ENCODE results near the gene CFAP54. TPM values are rescaled to one million over a fixed set of nuclear protein-coding genes. Genes with fewer than 3 reads are reported as not detected.
"Not testable (repeated sequence)": the region's sequence is repeated elsewhere in the genome, so short reads cannot be mapped to it uniquely, and the experiment has no call there.

CFAP54 gene
- total RNA-seq, 1 donor from 2014 or later, result 2.1 TPM

DNA sequence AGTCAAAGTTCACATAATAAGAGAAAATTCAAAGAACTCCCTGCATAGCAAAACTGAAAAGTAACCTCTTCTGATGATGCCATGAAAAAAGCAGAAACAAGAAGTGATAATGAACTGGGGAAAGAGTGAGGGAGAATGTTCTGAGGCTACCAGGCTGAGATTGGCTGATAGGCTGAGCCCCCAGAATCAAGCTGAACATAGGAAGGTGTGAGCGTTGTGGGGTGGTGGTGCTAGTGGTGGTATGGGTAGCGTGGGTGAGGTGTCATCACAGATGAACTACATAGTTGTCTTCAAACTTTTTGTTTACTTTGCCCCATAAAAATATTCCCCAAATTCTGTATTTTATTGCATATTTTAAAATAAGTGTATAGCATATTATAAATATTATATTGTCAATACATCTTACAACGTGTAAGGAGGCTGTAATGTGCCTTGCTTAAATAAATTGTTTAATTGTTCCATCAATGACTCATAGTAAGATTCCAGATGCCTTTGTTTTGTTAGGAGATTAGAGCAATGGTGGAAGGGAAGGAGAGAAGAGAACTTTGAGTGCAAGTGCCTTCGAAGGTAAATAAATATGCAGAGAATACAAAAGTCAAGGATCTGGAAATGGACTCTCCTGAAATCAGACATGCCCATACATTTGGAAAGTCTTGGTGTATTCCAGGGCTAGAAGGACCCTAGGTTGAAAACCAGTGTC is 15.8 kb upstream of the CFAP54 start:
- no peaks in the 10 kb centered on the region for H3K9me3 ChIP-seq (ENCODE audit: control insufficient read depth in 3 of 3, low read length in 3 of 3)
- H3K27me3 ChIP-seq (ENCODE audit: control insufficient read depth in 3 of 3, insufficient read depth in 3 of 3, low read length in 3 of 3), result no peaks in the 10 kb centered on the region
- H3K9ac ChIP-seq (ENCODE audit: low read depth in 1 of 3, low read length in 3 of 3), result no peak overlapping the region
- H3K4me3 ChIP-seq (ENCODE audit: low read length in 3 of 3), result no peak overlapping the region
- H3K27ac ChIP-seq (ENCODE audit: low read depth, low read length), result no peak overlapping the region
- no peaks in the 10 kb centered on the region for H3K4me1 ChIP-seq (ENCODE audit: control insufficient read depth in 3 of 3, insufficient read depth in 3 of 3, low read length in 3 of 3)
- no peaks in the 10 kb centered on the region for H3K36me3 ChIP-seq (ENCODE audit: control insufficient read depth in 3 of 3, insufficient read depth in 3 of 3, low read length in 3 of 3)

DNA sequence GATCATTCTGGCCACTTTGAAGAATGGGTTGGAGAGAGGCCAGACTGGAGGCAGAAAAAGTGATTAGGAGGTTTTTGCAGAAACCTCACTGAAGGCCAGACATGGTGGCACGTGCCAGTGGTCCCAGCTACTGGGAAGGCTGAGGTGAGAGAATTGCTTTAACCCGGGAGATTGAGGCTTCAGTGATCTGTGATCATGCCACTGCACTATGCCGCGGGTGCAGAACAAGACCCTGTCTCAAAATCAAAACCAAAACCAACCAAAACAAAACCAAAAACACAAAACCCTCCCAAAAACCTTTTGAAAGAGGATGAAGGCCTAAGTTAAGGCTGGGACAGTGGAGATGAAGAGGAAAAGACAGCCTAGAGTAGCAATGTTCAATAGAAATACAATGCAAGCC is 15.2 kb upstream of the CFAP54 start:
- no peak overlapping the region for H3K9ac ChIP-seq (ENCODE audit: low read depth in 1 of 3, low read length in 3 of 3)
- no peaks in the 10 kb centered on the region for H3K9me3 ChIP-seq (ENCODE audit: control insufficient read depth in 3 of 3, low read length in 3 of 3)
- no peak overlapping the region for H3K27ac ChIP-seq (ENCODE audit: low read depth, low read length)
- H3K4me1 ChIP-seq (ENCODE audit: control insufficient read depth in 3 of 3, insufficient read depth in 3 of 3, low read length in 3 of 3), result no peaks in the 10 kb centered on the region
- H3K4me3 ChIP-seq (ENCODE audit: low read length in 3 of 3), result no peak overlapping the region
- no peaks in the 10 kb centered on the region for H3K36me3 ChIP-seq (ENCODE audit: control insufficient read depth in 3 of 3, insufficient read depth in 3 of 3, low read length in 3 of 3)
- H3K27me3 ChIP-seq (ENCODE audit: control insufficient read depth in 3 of 3, insufficient read depth in 3 of 3, low read length in 3 of 3), result no peaks in the 10 kb centered on the region

DNA sequence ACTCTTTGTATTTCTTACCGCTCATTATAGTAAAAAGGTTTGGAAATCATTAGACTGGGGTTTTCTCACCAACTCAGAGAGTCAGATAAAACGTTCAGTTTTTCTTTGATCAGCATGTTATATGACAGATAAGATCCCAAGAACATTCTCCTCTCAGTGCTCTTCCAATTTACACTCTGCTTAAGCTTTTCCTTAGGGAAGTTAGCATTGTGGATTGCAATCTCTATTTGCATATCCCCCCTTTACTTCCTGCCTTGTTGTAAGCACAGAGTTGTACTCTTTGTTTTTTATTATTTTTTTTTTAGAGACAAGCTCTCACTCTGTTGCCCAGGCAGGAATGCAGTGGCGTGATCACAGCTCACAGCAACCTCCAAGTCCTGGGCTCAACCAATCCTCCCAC is 11.4 kb upstream of the CFAP54 start:
- Histone ChIP-seq H3K4me3 (ENCODE audit: low read length in 3 of 3) (no peak overlapping the region), H3K9me3 (ENCODE audit: control insufficient read depth in 3 of 3, low read length in 3 of 3) (no peaks in the 10 kb centered on the region), H3K9ac (ENCODE audit: low read depth in 1 of 3, low read length in 3 of 3) (no peak overlapping the region), H3K36me3 (ENCODE audit: control insufficient read depth in 3 of 3, insufficient read depth in 3 of 3, low read length in 3 of 3) (no peaks in the 10 kb centered on the region), H3K27ac (ENCODE audit: low read depth, low read length) (no peak overlapping the region), H3K4me1 (ENCODE audit: control insufficient read depth in 3 of 3, insufficient read depth in 3 of 3, low read length in 3 of 3) (no peaks in the 10 kb centered on the region), H3K27me3 (ENCODE audit: control insufficient read depth in 3 of 3, insufficient read depth in 3 of 3, low read length in 3 of 3) (no peaks in the 10 kb centered on the region)

GRCh38 chr12:96482086-96482485 is 7.3 kb upstream of the CFAP54 start:
- H3K27ac ChIP-seq (ENCODE audit: low read depth, low read length), result no peak overlapping the region
- no peak overlapping the region for H3K9ac ChIP-seq (ENCODE audit: low read depth in 1 of 3, low read length in 3 of 3)
- no peaks in the 10 kb centered on the region for H3K9me3 ChIP-seq (ENCODE audit: control insufficient read depth in 3 of 3, low read length in 3 of 3)

GRCh38 chr12:96483116-96483515 is 6.3 kb upstream of the CFAP54 start:
- Histone ChIP-seq H3K4me1 (ENCODE audit: control insufficient read depth in 3 of 3, insufficient read depth in 3 of 3, low read length in 3 of 3) (no peaks in the 10 kb centered on the region), H3K4me3 (ENCODE audit: low read length in 3 of 3) (no peak overlapping the region), H3K27ac (ENCODE audit: low read depth, low read length) (no peak overlapping the region), H3K9me3 (ENCODE audit: control insufficient read depth in 3 of 3, low read length in 3 of 3) (no peaks in the 10 kb centered on the region), H3K27me3 (ENCODE audit: control insufficient read depth in 3 of 3, insufficient read depth in 3 of 3, low read length in 3 of 3) (no peaks in the 10 kb centered on the region), H3K9ac (ENCODE audit: low read depth in 1 of 3, low read length in 3 of 3) (no peak overlapping the region), H3K36me3 (ENCODE audit: control insufficient read depth in 3 of 3, insufficient read depth in 3 of 3, low read length in 3 of 3) (no peaks in the 10 kb centered on the region)

More at GRCh38 chr12:96482086-96482485, 7.3 kb upstream of the CFAP54 start:
- H3K4me1 ChIP-seq (ENCODE audit: control insufficient read depth in 3 of 3, insufficient read depth in 3 of 3, low read length in 3 of 3), result no peaks in the 10 kb centered on the region
- H3K36me3 ChIP-seq (ENCODE audit: control insufficient read depth in 3 of 3, insufficient read depth in 3 of 3, low read length in 3 of 3), result no peaks in the 10 kb centered on the region
- H3K4me3 ChIP-seq (ENCODE audit: low read length in 3 of 3), result no peak overlapping the region
- H3K27me3 ChIP-seq (ENCODE audit: control insufficient read depth in 3 of 3, insufficient read depth in 3 of 3, low read length in 3 of 3), result no peaks in the 10 kb centered on the region

DNA sequence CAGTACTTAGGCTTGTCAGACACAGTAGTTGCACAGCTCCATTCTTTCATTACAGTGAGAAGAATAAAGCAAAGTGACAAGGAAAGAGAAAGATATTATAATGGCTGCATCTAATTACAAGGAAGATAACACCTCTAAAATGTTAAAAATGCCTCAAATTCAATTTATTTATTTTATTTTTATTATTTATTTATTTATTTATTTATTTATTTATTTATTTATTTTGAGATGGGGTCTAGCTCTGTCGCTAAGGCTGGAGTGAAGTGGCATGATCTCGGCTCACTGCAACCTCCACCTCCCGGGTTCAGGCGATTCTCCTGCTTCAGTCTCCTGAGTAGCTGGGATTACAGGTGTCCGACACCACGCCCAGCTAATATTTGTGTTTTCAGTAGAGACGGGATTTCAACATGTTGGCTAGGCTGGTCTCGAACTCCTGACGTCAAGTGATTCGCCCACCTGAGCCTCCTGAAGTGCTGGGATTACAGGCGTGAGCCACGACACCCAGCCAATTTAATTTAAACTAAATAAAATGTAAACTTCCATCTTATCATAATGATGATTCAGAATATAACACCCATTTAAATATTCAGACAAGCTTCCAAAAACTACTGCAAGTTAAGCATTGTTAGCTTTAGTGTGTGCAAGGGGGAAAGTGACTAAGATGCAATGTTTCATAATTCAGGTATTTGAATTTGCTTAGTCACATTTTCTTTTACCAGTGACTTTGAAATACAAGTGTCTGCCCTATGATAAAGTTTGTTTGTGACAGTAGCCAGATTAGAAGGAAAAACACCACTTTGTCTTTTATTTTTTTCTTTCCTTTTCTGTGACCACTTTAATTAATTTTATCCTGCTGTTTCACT is 2.4 kb upstream of the CFAP54 start:
- no peak overlapping the region for H3K9ac ChIP-seq (ENCODE audit: low read depth in 1 of 3, low read length in 3 of 3)
- H3K4me1 ChIP-seq (ENCODE audit: control insufficient read depth in 3 of 3, insufficient read depth in 3 of 3, low read length in 3 of 3), result peaks cover 0 to 3% (median 2%) of the 10 kb centered on the region in 3 donors
- H3K27ac ChIP-seq (ENCODE audit: low read depth, low read length), result no peak overlapping the region
- H3K9me3 ChIP-seq (ENCODE audit: control insufficient read depth in 3 of 3, low read length in 3 of 3), result no peaks in the 10 kb centered on the region
- H3K36me3 ChIP-seq (ENCODE audit: control insufficient read depth in 3 of 3, insufficient read depth in 3 of 3, low read length in 3 of 3), result no peaks in the 10 kb centered on the region
- peaks cover 0 to 4% (median 0%) of the 10 kb centered on the region in 3 donors for H3K27me3 ChIP-seq (ENCODE audit: control insufficient read depth in 3 of 3, insufficient read depth in 3 of 3, low read length in 3 of 3)
- H3K4me3 ChIP-seq (ENCODE audit: low read length in 3 of 3), result no peak overlapping the region

DNA sequence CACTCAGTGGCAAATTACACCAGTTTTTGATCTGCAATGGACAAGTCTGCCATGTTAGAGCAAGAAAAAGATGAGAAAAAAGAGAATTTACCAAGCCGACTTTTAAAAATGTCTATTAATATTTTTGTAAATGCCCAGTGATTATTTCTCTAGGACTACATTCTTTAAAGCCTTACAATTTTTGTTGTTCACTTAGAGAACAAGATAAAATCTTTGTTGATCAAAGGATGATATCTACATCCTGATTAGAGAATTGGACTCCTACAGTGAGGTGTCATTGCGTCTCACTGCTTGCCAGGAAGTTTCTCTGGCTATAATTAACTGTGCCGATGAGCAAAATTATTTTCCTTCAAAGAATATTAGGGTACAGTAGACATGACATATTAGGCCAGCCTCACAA is 1.7 kb upstream of the CFAP54 start:
- no peak overlapping the region for H3K27ac ChIP-seq (ENCODE audit: low read depth, low read length)
- H3K4me1 ChIP-seq (ENCODE audit: control insufficient read depth in 3 of 3, insufficient read depth in 3 of 3, low read length in 3 of 3), result peaks cover 0 to 3% (median 2%) of the 10 kb centered on the region in 3 donors
- H3K36me3 ChIP-seq (ENCODE audit: control insufficient read depth in 3 of 3, insufficient read depth in 3 of 3, low read length in 3 of 3), result no peaks in the 10 kb centered on the region
- H3K27me3 ChIP-seq (ENCODE audit: control insufficient read depth in 3 of 3, insufficient read depth in 3 of 3, low read length in 3 of 3), result peaks cover 0 to 4% (median 0%) of the 10 kb centered on the region in 3 donors
- no peaks in the 10 kb centered on the region for H3K9me3 ChIP-seq (ENCODE audit: control insufficient read depth in 3 of 3, low read length in 3 of 3)
- no peak overlapping the region for H3K4me3 ChIP-seq (ENCODE audit: low read length in 3 of 3)
- H3K9ac ChIP-seq (ENCODE audit: low read depth in 1 of 3, low read length in 3 of 3), result no peak overlapping the region

GRCh38 chr12:96493106-96493505 is 3.7 kb downstream of the CFAP54 start:
- Histone ChIP-seq H3K9me3 (ENCODE audit: control insufficient read depth in 3 of 3, low read length in 3 of 3) (no peaks in the 10 kb centered on the region), H3K4me3 (ENCODE audit: low read length in 3 of 3) (no peak overlapping the region), H3K27ac (ENCODE audit: low read depth, low read length) (no peak overlapping the region), H3K4me1 (ENCODE audit: control insufficient read depth in 3 of 3, insufficient read depth in 3 of 3, low read length in 3 of 3) (peaks cover 0 to 3% (median 2%) of the 10 kb centered on the region in 3 donors), H3K27me3 (ENCODE audit: control insufficient read depth in 3 of 3, insufficient read depth in 3 of 3, low read length in 3 of 3) (peaks cover 0 to 4% (median 0%) of the 10 kb centered on the region in 3 donors), H3K36me3 (ENCODE audit: control insufficient read depth in 3 of 3, insufficient read depth in 3 of 3, low read length in 3 of 3) (no peaks in the 10 kb centered on the region), H3K9ac (ENCODE audit: low read depth in 1 of 3, low read length in 3 of 3) (no peak overlapping the region)

DNA sequence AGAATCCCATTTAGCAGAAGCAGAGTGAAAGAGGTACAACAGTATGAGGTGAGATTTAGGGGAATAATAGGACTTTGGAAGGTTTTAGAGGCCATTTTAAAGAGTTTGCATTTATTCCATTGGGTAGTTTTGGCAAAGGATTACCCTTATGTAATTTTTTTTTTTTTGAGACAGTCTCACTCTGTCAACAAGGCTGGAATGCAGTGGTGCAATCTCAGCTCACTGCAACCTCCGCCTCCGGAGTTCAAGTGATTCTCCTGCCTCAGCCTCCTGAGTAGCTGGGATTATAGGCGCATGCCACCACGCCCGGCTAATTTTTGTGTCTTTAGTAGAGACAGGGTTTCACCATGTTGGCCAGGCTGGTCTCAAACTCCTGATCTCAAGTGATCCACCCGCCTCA is 4.8 kb downstream of the CFAP54 start:
- not testable (repeated sequence) for H3K4me3 ChIP-seq (ENCODE audit: low read length in 3 of 3); H3K36me3 ChIP-seq (ENCODE audit: control insufficient read depth in 3 of 3, insufficient read depth in 3 of 3, low read length in 3 of 3); H3K9me3 ChIP-seq (ENCODE audit: control insufficient read depth in 3 of 3, low read length in 3 of 3); H3K27ac ChIP-seq (ENCODE audit: low read depth, low read length); H3K9ac ChIP-seq (ENCODE audit: low read depth in 1 of 3, low read length in 3 of 3); H3K4me1 ChIP-seq (ENCODE audit: control insufficient read depth in 3 of 3, insufficient read depth in 3 of 3, low read length in 3 of 3); H3K27me3 ChIP-seq (ENCODE audit: control insufficient read depth in 3 of 3, insufficient read depth in 3 of 3, low read length in 3 of 3)

- Histone ChIP-seq H3K9me3 (ENCODE audit: control insufficient read depth in 3 of 3, low read length in 3 of 3) (no peaks in the 10 kb centered on the region), H3K36me3 (ENCODE audit: control insufficient read depth in 3 of 3, insufficient read depth in 3 of 3, low read length in 3 of 3) (no peaks in the 10 kb centered on the region), H3K9ac (ENCODE audit: low read depth in 1 of 3, low read length in 3 of 3) (no peak overlapping the region), H3K4me1 (ENCODE audit: control insufficient read depth in 3 of 3, insufficient read depth in 3 of 3, low read length in 3 of 3) (no peaks in the 10 kb centered on the region), H3K27ac (ENCODE audit: low read depth, low read length) (no peak overlapping the region), H3K27me3 (ENCODE audit: control insufficient read depth in 3 of 3, insufficient read depth in 3 of 3, low read length in 3 of 3) (no peaks in the 10 kb centered on the region), H3K4me3 (ENCODE audit: low read length in 3 of 3) (no peak overlapping the region)
Measured at GRCh38 chr12:96495155-96495554, 5.8 kb downstream of the CFAP54 start.

Data from skeletal muscle tissue (tissue), 4 donors.